HL-60 (cell line): ENCODE measurements around the gene MCM7.

Experiments
- DNase-seq, 2 experiments: peaks; one replicate each; pipeline ENCODE4 v3.0.0-alpha.2; 2010 to 2020; ENCODE audit warnings: low read depth in 1 of 2, low spot score in 1 of 2
- H3K27ac ChIP-seq: fragments of 250-450 bp; sonication (Bioruptor Pico); replicated peaks from 2 replicates; pipeline ENCODE4 v1.5.1; 2020; ENCODE audit warnings: mild to moderate bottlenecking, moderate library complexity
- H3K27me3 ChIP-seq: fragments of 250-450 bp; sonication (Bioruptor Pico); 2 replicates; pipeline ENCODE4 v1.5.1; 2021; ENCODE audit warnings: mild to moderate bottlenecking, moderate library complexity; ENCODE audit not compliant: insufficient read depth, poor library complexity, severe bottlenecking
- H3K4me3 ChIP-seq: replicated peaks from 2 replicates; pipeline ENCODE4 v1.5.1; 2011; ENCODE audit warnings: mild to moderate bottlenecking, control low read depth, low read length; ENCODE audit not compliant: insufficient read depth
- GABPA ChIP-seq: IDR thresholded peaks from 2 replicates; pipeline ENCODE4 v1.6.1; 2012; ENCODE audit warnings: low read depth
- POLR2AphosphoS5 ChIP-seq: IDR thresholded peaks from 2 replicates; pipeline ENCODE4 v1.6.1; 2012; ENCODE audit warnings: low read depth
- REST ChIP-seq: IDR thresholded peaks from 2 replicates; pipeline ENCODE4 v1.6.1; 2012; ENCODE audit warnings: low read depth; ENCODE audit not compliant: insufficient replicate concordance
- SPI1 ChIP-seq: IDR thresholded peaks from 2 replicates; pipeline ENCODE4 v1.6.1; 2012; ENCODE audit warnings: low read depth, mild to moderate bottlenecking, borderline replicate concordance
- TF ChIP-seq, protein P1 (sequence below): IDR thresholded peaks from one replicate; pipeline ENCODE4 v1.5.1; 2011; ENCODE audit warnings: low read length, control low read depth, inconsistent platforms; ENCODE audit not compliant: insufficient read depth

The MCM7 gene

GRCh38 chr7:100098913-100099312 is 2.3 kb downstream of the MCM7 start:
- Histone ChIP-seq H3K4me3 (no peak overlapping the region), H3K27ac (no peak overlapping the region), H3K27me3 (no peaks in the 10 kb centered on the region)
- no peak for TF ChIP-seq GABPA
- TF ChIP-seq REST, result no peak
- TF ChIP-seq, protein P1, sequence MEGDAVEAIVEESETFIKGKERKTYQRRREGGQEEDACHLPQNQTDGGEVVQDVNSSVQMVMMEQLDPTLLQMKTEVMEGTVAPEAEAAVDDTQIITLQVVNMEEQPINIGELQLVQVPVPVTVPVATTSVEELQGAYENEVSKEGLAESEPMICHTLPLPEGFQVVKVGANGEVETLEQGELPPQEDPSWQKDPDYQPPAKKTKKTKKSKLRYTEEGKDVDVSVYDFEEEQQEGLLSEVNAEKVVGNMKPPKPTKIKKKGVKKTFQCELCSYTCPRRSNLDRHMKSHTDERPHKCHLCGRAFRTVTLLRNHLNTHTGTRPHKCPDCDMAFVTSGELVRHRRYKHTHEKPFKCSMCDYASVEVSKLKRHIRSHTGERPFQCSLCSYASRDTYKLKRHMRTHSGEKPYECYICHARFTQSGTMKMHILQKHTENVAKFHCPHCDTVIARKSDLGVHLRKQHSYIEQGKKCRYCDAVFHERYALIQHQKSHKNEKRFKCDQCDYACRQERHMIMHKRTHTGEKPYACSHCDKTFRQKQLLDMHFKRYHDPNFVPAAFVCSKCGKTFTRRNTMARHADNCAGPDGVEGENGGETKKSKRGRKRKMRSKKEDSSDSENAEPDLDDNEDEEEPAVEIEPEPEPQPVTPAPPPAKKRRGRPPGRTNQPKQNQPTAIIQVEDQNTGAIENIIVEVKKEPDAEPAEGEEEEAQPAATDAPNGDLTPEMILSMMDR, result no peak
- no peak for TF ChIP-seq POLR2AphosphoS5
- no peak for TF ChIP-seq SPI1
- DNase-seq, result no peak

DNA sequence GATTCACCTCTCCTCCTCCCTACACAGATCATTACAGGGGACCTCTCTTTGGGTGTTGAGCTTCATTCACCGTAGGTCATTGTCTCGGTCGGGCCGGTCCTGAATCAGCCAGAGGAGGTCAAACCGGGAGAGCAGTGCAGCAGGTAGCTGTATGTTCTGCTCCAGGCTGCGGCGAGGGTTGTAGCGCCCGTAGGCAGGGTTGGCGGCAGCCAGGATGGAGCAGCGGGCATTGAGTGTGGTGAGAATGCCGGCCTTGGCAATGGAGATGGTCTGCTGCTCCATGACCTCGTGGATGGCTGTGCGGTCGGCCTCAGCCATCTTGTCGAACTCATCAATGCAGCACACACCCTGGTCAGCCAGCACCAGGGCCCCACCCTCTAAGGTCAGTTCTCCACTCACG is 5.5 kb downstream of the MCM7 start:
- Histone ChIP-seq H3K27me3 (no peaks in the 10 kb centered on the region), H3K4me3 (no peak overlapping the region), H3K27ac (no peak overlapping the region)
- DNase-seq, result no peak
- TF ChIP-seq REST (no peak), POLR2AphosphoS5 (no peak)
- TF ChIP-seq, protein P1, result no peak

DNA sequence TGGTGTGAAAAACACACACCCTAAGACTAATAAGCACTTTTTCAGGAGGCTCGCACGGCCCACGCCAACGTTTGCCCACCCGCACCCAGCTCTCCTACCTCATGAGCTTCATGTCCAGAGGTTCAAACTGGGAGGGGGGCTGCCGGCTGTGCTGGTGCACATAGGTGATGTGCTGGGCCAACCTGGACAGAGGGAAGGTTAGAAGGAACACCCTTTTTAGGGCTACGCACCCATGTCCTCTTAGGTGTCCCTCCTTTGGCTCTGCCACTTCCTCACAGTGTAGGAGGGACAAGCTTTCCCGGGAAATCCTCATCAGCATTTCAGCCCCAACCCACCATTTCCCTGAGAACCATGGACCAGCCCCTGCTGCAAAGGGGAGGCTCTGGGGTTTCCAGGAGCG is 5.9 kb downstream of the MCM7 start:
- Histone ChIP-seq H3K4me3 (no peak overlapping the region), H3K27ac (no peak overlapping the region), H3K27me3 (no peaks in the 10 kb centered on the region)
- peak in 1 of 2 experiments; percentile 40 for DNase-seq
- no peak for TF ChIP-seq GABPA
- no peak for TF ChIP-seq SPI1
- peak; percentile 69 for TF ChIP-seq POLR2AphosphoS5

DNA sequence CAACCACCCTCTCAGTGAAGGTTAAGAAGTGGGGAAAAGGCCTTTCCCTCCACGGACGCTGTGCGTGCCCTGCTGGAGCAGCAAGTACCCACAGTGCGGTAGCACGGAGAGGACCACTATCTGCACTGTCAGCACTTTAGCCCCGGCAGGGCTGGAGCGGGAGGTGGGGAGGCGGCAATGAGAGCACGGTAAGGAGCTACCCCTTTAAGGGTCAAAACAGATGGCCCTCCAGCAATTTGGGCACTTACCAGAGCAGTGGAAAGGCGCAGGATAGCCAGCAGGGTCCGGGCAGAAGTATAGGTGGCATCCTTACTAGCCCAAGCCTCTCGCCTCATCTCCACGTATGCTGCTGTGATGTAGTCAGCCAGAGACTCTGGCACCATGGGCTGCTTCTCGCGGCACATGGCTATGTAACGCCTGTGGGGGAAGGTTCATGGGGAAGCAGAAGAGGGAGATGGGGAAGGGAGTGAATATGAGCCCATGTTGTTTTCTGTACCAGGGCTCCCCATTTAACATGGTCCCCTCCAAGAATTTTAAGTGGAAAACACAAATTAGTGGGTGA is 7.2 kb downstream of the MCM7 start:
- DNase-seq, result peak in 1 of 2 experiments; percentile 43
- Histone ChIP-seq H3K27ac (no peak overlapping the region), H3K4me3 (no peak overlapping the region), H3K27me3 (no peaks in the 10 kb centered on the region)
- TF ChIP-seq REST, result no peak
